Neural progenitor cell (in vitro differentiated cells): ENCODE results near the gene HDAC4. TPM values are rescaled to one million over a fixed set of nuclear protein-coding genes. Genes with fewer than 3 reads are reported as not detected.

Experiments
- DNase-seq: peaks from one replicate; pipeline ENCODE4 v3.0.0-alpha.2; 2016; ENCODE audit warnings: low spot score
- H2AFZ ChIP-seq: fragments of 200-600 bp; sonication (generic); replicated peaks from 2 replicates; pipeline ENCODE4 v1.6.1; 2016; ENCODE audit warnings: antibody characterized with exemption
- H3F3A ChIP-seq: fragments of 200-600 bp; sonication (generic); 2 replicates; pipeline ENCODE4 v1.6.1; 2016; ENCODE audit warnings: antibody characterized with exemption, low read depth
- H3K27ac ChIP-seq: fragments of 200-600 bp; sonication (generic); 2 replicates; pipeline ENCODE4 v1.5.1; 2016; ENCODE audit warnings: mild to moderate bottlenecking
- H3K27me3 ChIP-seq: fragments of 200-600 bp; sonication (generic); 2 replicates; pipeline ENCODE4 v1.6.1; 2016; ENCODE audit warnings: mild to moderate bottlenecking, moderate library complexity
- H3K36me3 ChIP-seq: fragments of 200-600 bp; sonication (generic); 2 replicates; pipeline ENCODE4 v1.5.1; 2016
- H3K4me1 ChIP-seq: fragments of 200-600 bp; sonication (generic); 2 replicates; pipeline ENCODE4 v1.6.1; 2016; ENCODE audit warnings: mixed run types
- H3K4me2 ChIP-seq: fragments of 200-600 bp; sonication (generic); 2 replicates; pipeline ENCODE4 v1.6.1; 2016
- H3K4me3 ChIP-seq: fragments of 200-600 bp; sonication (generic); 2 replicates; pipeline ENCODE4 v1.5.1; 2016
- H3K79me2 ChIP-seq: fragments of 200-600 bp; sonication (generic); 2 replicates; pipeline ENCODE4 v1.6.1; 2016; ENCODE audit warnings: low read depth
- H3K9ac ChIP-seq: fragments of 200-600 bp; sonication (generic); 2 replicates; pipeline ENCODE4 v1.6.1; 2016
- H3K9me3 ChIP-seq: fragments of 200-600 bp; sonication (generic); 2 replicates; pipeline ENCODE4 v1.5.1; 2016; ENCODE audit warnings: low read depth
- H4K20me1 ChIP-seq: fragments of 200-600 bp; sonication (generic); 2 replicates; pipeline ENCODE4 v1.6.1; 2016; ENCODE audit warnings: low read depth
- H3K27ac Mint-ChIP-seq: 3 replicates; pipeline ENCODE4 v1.8.0; 2021; ENCODE audit warnings: mixed read lengths
- H3K27me3 Mint-ChIP-seq: 2 replicates; pipeline ENCODE4 v1.8.0; 2022; ENCODE audit warnings: low read depth, mild to moderate bottlenecking, inconsistent platforms, moderate library complexity, mixed read lengths; ENCODE audit not compliant: insufficient read depth
- H3K36me3 Mint-ChIP-seq: 3 replicates; pipeline ENCODE4 v1.8.0; 2021; ENCODE audit warnings: mixed read lengths
- H3K4me1 Mint-ChIP-seq: 3 replicates; pipeline ENCODE4 v1.8.0; 2021; ENCODE audit warnings: mixed read lengths
- H3K4me3 Mint-ChIP-seq: 3 replicates; pipeline ENCODE4 v1.8.0; 2021; ENCODE audit warnings: mild to moderate bottlenecking, moderate library complexity, mixed read lengths
- H3K9me3 Mint-ChIP-seq: 3 replicates; pipeline ENCODE4 v1.8.0; 2020; ENCODE audit warnings: mixed read lengths
- CTCF ChIP-seq: fragments of 200-600 bp; sonication (generic); IDR thresholded peaks from 2 replicates; pipeline ENCODE4 v1.5.1; 2017; ENCODE audit warnings: antibody characterized with exemption, mild to moderate bottlenecking
- EZH2 ChIP-seq: fragments of 200-600 bp; sonication (generic); IDR thresholded peaks from 2 replicates; pipeline ENCODE4 v1.6.1; 2017; ENCODE audit warnings: antibody characterized with exemption, mild to moderate bottlenecking, moderate library complexity
- EZH2phosphoT487 ChIP-seq: fragments of 200-600 bp; sonication (generic); IDR thresholded peaks from 2 replicates; pipeline ENCODE4 v1.6.1; 2017; ENCODE audit warnings: antibody characterized with exemption
- microRNA-seq: library from miRNA; unstranded; fragments of <30 nt; microRNA quantifications from one replicate; pipeline ENCODE4, GENCODE V29; 2016
- small RNA-seq: library from RNA; depleted of rRNA; stranded (forward); fragments of <200 nt; gene quantifications from one replicate; pipeline ENCODE3, GENCODE V24; 2015
- total RNA-seq: library from RNA; depleted of rRNA; stranded (reverse); fragments of >200 nt; gene quantifications from 2 replicates; pipeline ENCODE4 v1.2.3, GENCODE V29; 2015; ENCODE audit warnings: low replicate concordance

Gene HDAC4
- total RNA-seq, 1 donor from 2014 or later, result 36.0 TPM

DNA sequence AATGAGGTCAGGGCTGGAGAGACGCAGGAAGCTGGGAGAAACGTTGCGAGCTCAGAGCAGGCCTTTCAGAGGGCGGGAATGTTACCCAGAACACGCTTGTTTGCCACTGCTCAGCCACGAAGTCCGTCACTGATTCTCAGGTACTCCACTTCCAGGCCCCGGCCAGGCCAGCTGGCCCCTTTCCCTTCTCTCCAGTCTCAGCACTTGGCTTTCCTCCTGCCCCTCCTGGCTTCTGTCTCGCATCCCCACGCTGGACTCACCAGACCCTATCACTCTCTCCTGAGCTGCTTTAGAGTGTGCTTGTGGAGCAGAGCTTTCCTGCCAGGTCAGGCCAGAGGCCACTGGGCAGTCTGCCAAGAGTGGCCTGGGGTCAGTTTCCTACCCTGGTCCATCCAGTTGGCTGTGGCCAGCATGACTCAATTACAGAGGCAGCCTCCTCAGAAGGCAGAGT, 401.5 kb downstream of the HDAC4 start:
- Histone ChIP-seq H3K9me3 (peaks cover 3% of the 10 kb centered on the region), H3K4me2 (no peak overlapping the region), H3K27ac (no peak overlapping the region), H3K4me1 (no peaks in the 10 kb centered on the region), H2AFZ (no peak overlapping the region), H3K4me3 (no peak overlapping the region), H3F3A (no peaks in the 10 kb centered on the region), H3K36me3 (no peaks in the 10 kb centered on the region), H4K20me1 (no peaks in the 10 kb centered on the region), H3K27me3 (no peaks in the 10 kb centered on the region), H3K9ac (no peak overlapping the region), H3K79me2 (no peaks in the 10 kb centered on the region)
- H3K4me1 Mint-ChIP-seq, result peaks cover 12% of the 10 kb centered on the region
- H3K27me3 Mint-ChIP-seq, result peaks cover 4% of the 10 kb centered on the region
- no peak for DNase-seq
- TF ChIP-seq EZH2phosphoT487, result no peak
- TF ChIP-seq CTCF, result no peak
- no peak for TF ChIP-seq EZH2
- peaks cover 2% of the 10 kb centered on the region for H3K36me3 Mint-ChIP-seq
- no peak overlapping the region for H3K4me3 Mint-ChIP-seq
- H3K27ac Mint-ChIP-seq, result peak overlapping the region; percentile 42
- peaks cover 25% of the 10 kb centered on the region for H3K9me3 Mint-ChIP-seq

- Histone ChIP-seq H3K79me2 (no peaks in the 10 kb centered on the region), H3K36me3 (no peaks in the 10 kb centered on the region), H3K4me3 (no peak overlapping the region), H3K9ac (no peak overlapping the region), H3K9me3 (peaks cover 3% of the 10 kb centered on the region), H3K4me1 (no peaks in the 10 kb centered on the region), H3K27ac (no peak overlapping the region), H4K20me1 (no peaks in the 10 kb centered on the region), H3K27me3 (no peaks in the 10 kb centered on the region), H3F3A (no peaks in the 10 kb centered on the region), H2AFZ (no peak overlapping the region), H3K4me2 (no peak overlapping the region)
- no peak for DNase-seq
- TF ChIP-seq EZH2 (no peak), CTCF (no peak), EZH2phosphoT487 (no peak)
- H3K9me3 Mint-ChIP-seq, result peaks cover 29% of the 10 kb centered on the region
- no peak overlapping the region for H3K4me3 Mint-ChIP-seq
- H3K27me3 Mint-ChIP-seq, result peaks cover 4% of the 10 kb centered on the region
- peaks cover 12% of the 10 kb centered on the region for H3K4me1 Mint-ChIP-seq
- H3K27ac Mint-ChIP-seq, result peak overlapping the region; percentile 42
- H3K36me3 Mint-ChIP-seq, result peaks cover 2% of the 10 kb centered on the region
These were observed 402.0 kb downstream of the HDAC4 start for GRCh38 chr2:238998801-238999200.

Small RNAs within 50 kb of the gene (microRNA-seq; reads per million reads assigned to microRNA genes)
- gene MIR2467, result not detected
- gene MIR4269, result not detected
- not detected for gene MIR4440
- gene MIR4441, result not detected

Small RNAs within 50 kb of the gene (small RNA-seq; reads per million reads assigned to genes)
- gene MIR2467 (0.52 reads per million, percentile 56 among the genes with 10 or more reads in this experiment), gene MIR4269 (not detected), gene MIR4440 (not detected), gene MIR4441 (not detected)
